NCI-H524 treated with DMSO at 0.1 percent for 48 hours (cell line): ENCODE measurements around the gene GRK2.
"Not testable (repeated sequence)": the region's sequence is repeated elsewhere in the genome, so short reads cannot be mapped to it uniquely, and the experiment has no call there.

Experiments
- DNase-seq: peaks from one replicate; lab custom pipeline; 2025; lab: John Stamatoyannopoulos, UW

The GRK2 gene

DNA sequence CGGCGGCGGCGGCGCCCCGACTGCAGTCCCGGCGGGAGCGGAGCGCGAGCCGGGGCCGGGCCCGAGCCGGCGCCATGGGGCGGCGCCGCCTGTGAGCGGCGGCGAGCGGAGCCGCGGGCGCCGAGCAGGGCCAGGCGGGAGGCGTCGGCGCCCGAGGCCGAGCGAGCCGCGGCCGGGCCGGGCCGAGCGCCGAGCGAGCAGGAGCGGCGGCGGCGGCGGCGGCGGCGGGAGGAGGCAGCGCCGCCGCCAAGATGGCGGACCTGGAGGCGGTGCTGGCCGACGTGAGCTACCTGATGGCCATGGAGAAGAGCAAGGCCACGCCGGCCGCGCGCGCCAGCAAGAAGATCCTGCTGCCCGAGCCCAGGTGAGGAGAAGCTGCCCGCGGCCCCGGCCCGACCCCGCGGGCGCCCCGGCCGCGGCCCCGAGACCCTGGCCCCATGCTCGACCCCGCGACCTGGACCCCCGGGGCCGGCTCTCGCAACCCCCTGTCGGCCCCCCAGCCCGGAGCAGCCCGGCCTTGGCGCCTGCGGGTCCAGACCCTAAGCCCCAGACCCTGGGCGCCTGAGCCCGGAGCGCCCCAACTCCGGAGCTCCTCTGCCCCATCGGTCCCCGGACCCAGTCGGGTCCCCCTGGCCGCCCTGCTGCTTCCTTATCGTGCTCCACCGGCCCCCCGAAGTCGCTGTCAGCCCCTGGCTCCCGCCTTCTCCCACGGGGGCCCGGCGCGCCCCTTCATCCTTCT is at the start of gene GRK2:
Gene GRK2, plus strand, starts transcription at position 25 of the 739 bp plus-strand sequence. Its CDS starts 227 bp downstream, at position 252.
- no peak for DNase-seq

DNA sequence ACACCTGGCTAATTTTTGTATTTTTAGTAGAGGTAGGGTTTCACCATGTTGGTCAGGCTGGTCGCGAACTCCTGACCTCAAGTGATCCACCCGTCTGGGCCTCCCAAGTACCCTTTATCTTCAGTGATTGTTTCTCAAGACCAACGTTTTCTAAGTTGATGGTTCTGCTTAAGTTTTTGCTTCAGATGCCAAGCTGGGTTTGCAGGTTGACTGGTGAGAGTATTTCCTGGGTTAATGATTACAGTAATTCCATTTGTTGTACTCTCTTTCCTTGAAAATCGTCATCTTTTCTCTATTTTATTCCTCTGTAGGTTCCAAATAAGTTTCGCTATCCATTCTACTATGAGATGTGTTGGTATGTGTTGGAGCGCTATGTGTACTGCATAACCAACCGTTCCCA is 38.5 kb upstream of the GRK2 start:
- DNase-seq = no peak

DNA sequence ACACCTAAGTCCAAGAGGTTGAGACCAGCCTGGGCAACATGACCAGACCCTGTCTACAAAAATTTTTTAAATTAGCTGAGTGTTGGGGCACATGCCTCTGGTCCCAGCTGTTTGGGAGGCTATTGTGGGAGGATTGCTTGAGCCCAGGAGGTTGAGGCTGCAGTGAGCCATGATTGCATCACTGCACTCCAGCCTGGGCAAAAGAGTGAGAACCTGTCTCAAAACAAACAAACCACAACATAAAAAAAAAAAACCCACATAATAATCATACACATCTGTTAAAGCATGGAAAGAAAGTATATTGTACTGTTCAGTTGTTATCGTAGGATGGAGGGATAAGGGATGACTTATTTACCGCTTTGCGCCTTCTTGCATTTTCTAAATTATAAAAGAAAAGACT is 35.9 kb upstream of the GRK2 start:
- no peak for DNase-seq

DNA sequence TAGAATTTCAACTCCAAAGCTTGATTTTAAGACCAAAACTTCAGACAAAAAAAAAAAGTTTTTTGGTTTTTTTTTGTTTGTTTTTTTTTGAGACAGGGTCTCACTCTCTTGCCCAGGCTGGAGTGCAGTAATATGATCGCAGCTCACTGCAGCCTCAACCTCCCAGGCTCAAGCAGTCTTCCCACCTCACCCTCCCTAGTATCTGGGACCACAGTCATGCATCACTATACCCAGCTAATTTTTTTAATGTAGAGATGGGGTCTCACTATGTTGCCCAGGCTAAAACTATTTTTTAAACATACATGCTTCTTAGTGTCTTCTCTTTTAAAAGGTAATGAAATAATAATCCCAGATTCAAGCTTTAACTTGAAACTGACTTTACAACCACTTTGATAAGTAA is 35.4 kb upstream of the GRK2 start:
- no peak for DNase-seq

DNA sequence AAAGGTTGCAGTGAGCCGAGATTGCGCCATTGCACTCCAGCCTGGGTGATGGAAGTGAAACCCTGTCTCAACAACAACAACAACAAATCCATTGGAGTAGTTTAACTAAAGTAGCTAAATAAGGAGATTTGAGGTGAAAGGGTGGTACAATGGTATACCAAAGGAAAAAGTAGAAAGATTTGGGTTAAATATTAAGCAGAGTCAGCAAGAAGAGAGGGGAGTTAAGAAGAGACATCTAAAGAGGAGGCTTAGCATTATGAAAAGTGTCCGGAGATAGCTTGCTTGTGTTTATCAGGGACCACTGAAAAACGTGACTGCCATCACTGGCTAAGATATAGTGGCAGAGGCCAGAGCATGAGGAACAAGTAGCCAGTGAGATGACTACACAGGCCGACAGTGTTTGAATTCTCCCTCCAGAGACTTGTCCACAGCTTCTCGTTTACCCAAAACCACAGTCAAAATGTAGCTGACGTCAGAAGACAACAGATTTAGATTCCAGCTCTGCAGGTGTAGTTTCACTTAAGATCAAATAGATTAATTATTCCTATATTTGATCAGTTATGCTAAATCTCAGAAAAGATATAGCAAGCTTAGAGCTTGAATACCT is 32.6 kb upstream of the GRK2 start:
- no peak for DNase-seq

DNA sequence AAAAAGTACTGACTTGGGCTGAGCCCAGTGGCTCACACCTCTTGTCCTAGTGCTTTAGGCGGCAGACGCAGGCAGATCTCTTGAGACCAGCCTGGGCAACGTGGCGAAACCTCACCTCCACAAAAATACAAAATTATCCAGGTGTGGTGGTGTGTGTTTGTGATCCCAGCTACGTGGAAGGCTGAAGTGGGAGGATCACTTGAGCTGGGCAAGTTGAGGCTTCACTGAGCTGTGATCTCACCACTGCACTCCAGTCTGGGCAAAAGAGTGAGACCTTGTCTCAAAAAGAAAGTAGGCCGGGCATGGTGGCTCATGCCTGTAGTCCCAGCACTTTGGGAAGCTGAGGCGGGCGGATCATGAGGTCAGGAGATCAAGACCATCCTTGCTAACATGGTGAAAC is 31.7 kb upstream of the GRK2 start:
- not testable (repeated sequence) for DNase-seq

DNA sequence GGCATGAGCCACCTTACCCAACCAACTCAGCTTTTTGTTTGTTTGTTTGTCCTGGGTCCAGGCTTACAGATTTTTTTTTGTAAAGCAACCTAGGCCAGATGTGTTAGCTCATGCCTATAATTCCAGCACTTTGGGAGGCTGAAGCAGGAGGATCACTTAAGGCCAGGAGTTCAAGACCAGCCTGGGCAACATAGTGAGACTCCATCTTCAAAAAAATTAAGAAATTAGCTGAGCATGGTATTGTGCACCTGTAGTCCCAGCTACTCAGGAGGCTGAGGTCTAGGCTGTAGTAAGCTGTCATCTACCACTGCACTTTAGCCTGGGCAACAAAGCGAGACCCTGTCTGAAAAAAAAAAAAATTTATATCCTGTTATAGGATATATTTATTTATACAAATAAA is 28.7 kb upstream of the GRK2 start:
- no peak for DNase-seq

DNA sequence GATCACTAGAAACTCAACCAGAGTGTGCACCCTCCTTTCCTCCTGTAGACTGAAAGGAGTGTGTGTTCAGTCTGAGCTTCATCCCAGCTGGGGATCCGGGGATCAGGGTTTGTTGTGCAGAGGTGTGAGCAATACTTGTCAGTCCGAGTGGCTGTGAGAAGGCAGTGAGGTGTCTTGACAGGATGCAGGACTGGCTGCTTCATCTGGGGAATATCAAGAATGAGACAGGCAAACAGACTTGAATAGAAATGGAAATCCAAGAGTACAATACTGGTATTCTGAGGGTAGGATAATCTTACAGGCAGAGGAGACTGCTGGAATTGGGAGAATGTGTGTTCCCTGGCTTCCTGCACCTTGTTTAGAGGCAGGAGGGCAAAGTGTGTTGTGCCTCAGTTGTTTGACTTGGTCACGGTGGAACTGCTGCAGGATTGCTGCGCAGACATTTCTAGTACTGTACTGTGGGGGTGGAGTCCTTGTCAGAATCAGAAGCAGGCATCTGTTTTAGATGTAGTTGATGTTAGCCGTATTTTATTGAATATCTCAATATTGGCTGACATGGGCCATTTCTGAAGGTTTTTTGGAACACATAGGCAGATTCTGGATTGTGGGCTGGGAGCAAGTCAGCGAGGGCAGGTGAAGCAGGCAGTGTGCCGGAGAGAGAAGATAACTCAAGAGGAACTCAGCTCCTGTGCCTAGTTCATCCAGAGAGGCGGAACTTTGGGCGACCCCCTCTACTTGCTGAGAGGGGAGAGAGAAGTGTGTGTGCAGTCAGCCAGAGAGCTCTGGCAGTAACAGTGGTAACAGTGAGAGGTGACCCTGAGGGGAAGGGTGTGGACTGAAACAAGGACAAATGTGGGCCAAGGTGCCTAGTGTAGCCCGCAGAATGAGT is 27.1 kb upstream of the GRK2 start:
- DNase-seq = no peak

DNA sequence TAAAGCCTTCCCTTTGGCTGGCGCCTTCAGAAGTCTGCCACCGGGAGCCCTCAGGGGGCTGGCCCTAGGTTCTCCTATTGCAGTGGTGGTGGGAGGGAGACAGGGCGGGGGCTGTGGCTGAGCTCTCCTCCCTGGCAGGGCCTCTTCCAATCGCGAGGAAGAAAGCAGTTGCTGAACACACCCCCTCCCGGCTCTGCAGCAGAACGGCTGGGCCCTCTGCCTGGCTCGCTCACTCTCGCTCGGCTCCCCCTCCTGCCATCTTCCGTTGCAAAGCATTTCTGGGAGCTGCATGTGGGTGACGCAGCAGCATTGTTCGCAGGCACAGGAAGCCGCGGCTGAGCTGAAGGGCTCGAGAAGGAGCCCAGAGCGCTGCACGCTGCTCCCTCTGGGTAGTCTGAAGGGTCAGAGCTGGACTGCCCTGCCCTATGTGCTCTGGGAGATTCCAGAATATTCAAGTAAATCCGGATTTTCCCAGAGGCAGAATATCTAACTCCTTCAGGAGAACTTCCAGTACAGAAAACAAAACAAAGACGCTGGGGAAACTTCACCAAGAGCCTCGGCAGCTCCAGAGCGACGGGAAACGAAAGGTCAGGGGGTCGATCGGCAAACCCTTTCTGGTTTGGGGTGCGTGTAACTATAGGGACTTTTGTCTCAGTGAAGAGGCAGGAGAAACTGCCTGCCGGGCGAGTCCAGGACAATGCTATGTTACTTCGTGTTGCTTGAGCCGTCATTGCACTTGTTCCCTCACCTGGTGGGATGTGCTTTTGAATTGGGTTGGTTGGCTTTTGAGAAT is 26.3 kb upstream of the GRK2 start:
- peak; percentile 90 for DNase-seq

DNA sequence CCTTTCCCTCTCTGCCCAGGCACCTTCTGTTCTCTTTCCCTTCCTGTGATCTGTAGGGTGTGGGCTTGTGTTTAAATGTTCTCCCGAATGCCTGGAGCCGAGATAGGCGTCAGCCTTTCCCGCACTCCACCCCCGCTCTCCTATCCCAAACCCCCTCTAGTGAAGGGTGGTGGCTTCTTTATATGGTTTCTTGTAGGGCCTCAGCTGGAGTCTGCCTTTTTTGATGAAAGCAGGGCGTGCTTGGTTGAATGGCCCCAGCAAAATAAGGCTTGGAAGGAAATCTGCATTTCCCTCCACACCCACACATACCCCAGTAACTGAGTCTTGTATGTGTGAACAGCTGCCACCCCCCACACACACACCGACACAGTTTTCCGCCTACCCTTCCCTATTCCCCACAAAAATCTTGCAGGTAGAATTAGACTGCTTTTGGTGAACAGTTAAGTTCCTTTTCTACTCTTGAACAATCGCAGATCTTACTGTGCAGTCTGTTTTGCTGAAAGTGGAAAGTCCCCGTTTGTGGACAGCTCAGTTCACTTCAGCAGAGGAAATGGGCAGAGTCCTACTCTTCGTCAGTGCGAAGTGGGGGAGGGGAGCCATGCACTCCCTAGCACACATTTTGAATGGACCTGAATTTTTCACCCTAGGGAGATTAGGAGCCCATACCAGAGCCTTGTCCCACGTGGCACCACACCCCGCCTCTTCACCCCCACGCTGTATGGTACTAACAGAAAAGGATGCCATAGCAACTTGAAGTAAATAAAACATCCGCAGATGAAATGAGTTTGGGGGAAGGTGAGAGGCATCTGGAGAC is 25.5 kb upstream of the GRK2 start:
- no peak for DNase-seq

DNA sequence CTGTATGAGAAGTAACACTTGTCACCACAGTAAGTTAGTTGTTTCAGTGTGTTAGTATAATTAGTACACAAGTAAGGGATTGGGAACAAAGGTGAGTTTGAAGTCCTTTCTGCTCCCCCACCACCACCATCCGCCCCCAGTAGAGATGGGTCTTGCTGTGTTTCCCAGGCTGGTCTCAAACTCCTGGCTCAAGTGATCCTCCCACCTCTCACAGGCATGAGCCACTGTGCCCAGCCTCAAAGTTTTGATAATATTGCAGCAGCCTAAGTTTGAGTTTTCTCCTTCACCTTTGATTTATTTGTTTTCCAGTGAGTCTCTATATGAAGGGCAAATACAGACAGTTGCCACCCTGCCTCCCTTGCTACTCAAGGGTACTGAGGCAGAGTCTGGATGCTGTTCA is 23.7 kb upstream of the GRK2 start:
- DNase-seq = no peak

DNA sequence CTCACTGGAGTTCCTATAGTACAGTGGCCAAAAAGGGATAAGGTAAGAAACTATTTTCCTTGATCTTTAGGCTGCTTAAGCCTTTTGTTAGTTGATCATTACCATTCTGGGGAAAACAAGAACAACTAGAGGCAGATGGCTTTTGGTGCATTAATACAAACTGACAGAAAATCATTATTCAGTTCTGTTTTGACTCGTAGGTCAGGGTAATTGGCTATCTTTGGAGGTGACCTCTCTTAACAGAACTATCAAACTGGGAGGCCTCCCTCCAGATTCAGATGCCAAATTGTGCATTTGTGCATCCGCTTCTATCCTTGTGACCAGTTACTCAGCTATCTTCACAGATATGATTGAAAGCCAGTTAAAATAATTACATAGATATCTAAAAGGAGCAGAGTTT is 23.2 kb upstream of the GRK2 start:
- DNase-seq = no peak

DNA sequence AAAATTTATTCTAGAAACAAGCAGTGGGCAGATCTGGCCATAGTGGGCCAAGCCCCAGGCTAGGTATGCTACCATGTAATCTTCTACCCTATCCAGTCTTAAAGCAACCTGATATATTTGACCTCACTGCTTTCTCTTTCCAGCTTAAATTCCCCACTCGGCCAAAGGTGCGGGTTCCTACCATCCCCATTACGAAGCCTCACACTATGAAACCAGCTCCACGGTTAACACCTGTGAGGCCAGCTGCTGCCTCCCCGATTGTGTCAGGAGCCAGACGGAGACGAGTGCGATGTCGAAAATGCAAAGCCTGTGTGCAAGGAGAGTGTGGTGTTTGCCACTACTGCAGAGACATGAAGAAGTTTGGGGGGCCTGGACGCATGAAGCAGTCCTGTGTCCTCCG is 21.2 kb upstream of the GRK2 start:
- DNase-seq = no peak

DNA sequence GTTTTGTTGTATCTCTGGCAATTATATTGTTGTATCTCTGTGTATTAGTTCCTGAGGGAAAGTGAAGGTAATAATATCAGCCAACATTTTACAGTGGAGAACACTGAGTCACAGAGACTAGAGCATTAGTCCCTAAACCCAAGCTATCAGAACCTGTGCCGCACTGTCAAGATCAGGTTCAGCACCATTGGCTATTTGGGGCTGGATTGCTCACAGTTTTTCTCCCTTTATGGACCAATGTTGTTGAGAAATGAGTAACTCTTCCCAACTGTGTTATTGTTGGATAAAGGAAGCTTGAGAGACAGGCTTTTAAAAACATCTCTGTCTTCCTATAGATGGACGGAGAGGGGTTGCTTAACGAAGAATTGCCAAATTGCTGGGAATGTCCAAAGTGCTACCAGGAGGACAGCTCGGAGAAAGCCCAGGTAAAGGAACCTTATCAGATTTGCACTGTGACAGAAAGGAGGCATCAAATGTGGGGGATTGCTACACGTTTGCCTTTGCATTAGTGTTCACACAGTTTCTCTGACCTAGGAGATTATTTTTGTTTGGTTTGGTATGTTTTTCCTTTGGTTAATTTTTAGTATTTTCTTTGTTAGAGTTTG is 18.2 kb upstream of the GRK2 start:
- no peak for DNase-seq

DNA sequence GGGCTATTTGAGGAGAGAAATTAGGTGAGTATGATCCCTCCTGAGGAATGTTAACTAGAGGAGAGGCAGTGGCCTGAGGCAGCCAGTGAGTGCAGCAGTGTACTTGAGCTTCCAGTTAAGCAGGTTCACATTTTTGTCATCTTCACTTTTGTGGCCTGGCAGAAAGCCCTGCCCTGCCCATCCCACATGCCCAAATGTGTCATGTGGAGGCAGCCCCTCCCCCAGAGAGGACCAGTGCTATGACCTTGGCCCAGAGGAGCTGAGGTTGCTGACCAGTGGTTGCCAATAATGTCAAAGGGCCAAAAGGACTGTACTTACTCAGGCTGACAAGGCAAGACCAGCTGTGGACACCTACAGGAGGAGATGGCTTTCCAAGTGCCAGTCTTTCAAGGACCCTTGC is 17.6 kb upstream of the GRK2 start:
- DNase-seq = no peak

DNA sequence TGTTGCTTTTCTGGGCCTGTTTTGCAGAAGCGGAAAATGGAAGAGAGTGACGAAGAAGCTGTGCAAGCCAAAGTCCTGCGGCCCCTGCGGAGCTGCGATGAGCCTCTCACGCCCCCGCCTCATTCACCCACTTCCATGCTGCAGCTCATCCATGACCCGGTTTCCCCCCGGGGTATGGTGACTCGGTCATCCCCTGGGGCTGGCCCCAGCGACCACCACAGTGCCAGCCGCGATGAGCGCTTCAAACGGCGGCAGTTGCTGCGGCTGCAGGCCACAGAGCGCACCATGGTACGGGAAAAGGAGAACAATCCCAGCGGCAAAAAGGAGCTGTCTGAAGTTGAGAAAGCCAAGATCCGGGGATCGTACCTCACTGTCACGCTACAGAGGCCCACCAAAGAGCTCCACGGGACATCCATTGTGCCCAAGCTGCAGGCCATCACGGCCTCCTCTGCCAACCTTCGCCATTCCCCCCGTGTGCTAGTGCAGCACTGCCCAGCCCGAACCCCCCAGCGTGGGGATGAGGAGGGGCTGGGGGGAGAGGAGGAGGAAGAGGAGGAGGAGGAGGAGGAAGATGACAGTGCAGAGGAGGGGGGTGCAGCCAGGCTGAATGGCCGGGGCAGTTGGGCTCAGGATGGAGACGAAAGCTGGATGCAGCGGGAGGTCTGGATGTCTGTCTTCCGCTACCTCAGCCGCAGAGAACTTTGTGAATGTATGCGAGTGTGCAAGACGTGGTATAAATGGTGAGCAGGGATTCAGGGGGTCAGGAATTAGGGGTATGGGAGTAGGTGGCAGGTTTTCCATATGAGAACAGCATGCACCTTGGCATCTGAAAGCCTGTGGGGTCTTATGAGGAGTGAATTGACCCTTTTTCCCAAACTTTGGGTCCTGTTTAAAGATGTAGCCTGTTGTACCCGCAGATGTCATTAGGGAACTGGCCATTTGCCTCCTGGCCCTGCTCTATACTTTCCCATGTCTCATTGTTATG is 15.9 kb upstream of the GRK2 start:
- no peak for DNase-seq

DNA sequence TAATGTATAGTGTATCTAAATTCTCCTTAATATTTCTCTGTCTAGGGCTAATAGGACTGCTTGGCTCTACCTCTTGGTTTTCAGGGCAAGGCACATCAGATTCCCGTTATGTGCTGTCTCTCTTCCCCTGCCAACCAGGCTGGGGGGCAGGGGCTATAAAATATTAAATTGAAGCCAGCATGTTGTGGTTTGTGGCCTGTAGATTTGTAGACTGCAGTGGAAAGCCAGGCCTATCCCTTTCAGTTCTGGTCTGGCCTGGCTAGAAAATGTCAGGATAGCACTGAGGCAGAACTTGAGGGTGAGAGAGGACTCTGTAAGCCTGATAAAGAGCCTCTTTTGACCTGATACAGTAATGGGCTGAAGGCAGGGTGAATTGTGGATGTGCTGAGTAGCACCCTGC is 14.4 kb upstream of the GRK2 start:
- DNase-seq = no peak

DNA sequence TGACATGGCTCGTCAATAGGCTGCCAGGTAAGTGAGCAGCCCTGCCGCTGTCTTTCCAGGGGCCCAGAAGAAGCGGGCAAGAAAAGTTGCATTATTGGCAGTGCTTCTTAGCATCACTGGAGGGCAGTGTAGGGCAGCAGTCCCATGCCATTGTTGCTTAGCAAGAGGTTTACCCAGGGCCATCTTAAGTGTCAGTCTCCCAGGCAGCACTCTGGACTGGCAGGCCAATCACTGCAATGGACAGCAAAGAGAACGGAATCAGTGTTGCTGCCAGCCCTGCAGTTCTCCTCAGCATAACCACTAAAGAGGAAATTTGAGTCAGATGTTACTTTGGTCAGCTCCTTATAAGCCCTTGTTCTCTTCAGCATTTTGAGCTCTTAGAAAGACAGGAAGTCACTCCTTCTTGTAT is 13.4 kb upstream of the GRK2 start:
- no peak for DNase-seq

DNA sequence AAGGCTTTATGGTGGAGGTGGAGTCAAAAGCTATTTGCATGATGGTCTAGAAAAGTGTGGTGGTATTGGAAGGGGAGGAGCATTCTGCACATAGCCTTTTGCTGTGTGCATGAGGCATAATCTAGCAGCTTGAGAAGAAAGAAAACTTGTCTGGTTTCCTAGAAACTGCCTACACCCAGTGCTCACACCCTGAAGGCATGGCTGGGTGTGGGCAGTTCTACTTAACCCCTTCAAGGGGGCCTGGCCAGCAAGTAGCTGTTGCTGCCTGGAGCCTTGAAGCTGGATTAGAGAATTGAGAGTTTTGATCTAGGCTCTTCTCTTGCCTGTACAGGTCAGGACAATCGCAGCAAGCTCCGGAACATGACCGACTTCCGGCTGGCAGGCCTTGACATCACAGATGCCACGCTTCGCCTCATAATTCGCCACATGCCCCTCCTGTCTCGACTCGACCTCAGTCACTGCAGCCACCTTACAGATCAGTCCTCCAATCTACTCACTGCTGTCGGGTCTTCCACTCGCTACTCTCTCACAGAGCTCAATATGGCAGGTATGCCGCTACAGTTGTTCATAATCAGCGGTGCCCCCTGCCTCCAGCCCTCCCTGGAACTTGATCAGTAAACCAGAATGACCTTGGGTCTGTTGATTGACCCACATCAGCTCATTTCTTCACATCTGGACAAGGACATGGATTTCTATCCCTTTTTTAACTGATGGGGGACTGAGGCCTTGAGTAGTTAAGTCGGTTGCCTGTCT is 12.2 kb upstream of the GRK2 start:
- no peak for DNase-seq
